GM18508 (cell line): ENCODE results near the gene PFDN6.

Source experiments
- ATAC-seq: cut with Tn5 transposase; IDR thresholded peaks from one replicate; pipeline ENCODE4 v1.9.1; 2021; ENCODE audit warnings: moderate number of reproducible peaks; ENCODE audit not compliant: insufficient read depth, unreplicated experiment

Gene PFDN6

DNA sequence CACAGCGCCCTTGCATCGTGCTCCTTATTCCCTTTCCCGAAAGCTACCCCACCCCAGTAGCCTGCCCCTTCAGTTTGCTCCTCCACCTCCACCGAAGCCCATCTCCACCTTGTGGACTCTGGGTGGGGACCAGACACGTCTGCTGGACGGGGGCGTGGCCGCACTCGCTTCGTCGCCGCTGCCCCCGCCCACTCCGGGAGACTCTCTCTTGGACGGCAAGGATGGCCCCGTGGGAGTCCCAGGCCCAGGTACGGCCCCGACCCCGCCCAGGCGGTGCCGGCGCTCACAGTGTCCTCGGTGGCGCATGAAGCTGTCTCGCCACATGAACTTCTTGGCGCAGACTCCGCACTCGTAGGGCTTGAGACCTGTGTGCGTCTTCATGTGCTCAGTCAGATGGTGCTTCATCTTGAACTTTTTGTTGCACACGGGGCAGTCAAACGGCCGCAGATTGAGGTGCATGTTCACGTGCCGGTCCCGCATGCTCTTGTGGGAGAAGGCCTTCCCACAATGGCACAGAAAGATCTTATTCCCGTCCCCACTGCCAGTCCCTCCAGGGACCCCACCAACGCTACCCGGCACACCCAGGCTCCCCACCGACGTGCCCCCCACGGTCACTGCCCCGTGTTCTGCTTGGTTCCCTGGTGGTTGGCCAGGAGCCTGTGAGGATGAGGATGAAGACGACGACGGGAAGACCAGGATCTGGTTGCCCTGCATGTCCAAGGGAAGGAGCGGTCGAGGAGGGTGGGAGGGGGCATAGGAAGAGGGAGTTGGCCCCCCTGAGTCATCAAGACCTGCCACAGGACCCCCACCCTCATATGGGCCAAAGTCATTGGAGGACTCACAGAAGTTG is 25.8 kb downstream of the PFDN6 start:
- ATAC-seq, result no peak

DNA sequence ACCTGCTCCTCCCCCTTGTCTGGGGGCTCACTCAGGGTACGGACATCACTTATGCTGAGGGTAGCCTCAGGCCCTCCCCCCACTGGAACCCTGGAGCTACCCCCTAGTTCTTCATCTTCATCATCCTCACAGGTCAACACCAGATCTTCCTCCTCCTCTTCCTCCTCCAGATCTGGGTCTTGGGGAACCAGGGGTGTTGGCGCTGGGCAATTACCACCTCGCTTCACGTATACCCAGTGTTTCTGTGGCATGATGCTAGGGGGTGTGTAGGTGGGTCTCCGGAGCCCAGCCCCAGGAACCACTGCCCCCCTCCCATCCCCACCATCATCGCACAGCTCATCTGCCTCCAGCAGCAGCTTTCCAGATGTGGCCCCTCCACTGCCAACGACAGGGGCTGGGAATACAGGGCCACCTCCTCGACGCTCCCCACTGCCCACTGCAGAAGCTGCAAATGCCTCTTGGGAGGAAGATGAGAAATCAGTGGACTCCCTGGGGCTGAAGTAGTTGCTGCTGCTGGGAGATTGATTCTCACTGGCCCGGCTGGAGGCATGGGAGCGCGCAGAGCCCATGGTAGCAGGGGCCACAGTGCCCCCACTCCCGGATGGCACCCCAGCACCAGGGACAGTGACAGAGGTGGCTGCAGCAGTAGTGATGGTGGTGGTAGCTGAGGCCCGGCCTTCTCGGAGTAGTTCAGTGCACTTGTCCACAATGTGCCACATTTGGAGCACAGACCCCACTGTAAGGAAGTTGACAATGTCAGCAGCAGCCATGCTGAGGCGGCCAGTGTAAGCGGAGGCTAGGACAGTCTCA is 26.6 kb downstream of the PFDN6 start:
- no peak for ATAC-seq

DNA sequence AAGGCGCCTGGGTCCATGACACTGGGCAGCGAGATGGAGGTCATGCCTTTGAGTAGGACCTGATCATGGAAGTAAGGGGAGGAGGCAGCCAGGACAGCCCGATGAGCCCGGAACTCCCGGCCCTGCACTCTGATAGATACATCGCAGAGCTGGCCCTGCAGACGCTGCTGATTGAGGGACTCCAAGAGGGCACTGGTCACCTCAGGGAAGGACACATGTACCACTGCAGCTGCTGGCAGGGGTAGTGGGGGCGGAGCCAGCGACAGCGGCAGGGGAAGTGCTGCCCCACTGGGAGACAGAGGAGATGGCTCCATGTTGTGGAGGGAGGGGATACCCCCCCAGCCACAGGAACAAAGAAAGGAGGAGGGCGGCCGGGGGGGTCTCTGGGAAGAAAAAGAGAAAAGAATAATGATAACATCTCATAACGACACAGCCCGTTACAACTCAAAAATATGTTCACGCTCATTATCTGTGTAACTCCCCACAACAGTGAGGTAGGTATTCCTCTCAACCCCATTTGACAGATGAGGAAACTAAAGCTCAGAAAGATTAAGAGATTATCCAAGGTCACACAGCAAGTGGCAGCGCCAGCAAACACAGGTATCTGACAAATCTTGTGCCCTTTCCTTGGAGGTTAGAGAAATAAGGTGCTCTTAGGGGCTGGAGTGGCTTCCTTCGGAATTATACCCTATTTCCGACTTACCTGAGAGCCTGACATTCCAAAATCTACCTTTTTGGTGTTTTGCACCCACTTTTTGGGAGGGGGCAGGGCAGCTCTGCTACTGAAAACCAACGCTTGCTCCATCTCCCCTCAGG is 27.4 kb downstream of the PFDN6 start:
- ATAC-seq, result no peak

DNA sequence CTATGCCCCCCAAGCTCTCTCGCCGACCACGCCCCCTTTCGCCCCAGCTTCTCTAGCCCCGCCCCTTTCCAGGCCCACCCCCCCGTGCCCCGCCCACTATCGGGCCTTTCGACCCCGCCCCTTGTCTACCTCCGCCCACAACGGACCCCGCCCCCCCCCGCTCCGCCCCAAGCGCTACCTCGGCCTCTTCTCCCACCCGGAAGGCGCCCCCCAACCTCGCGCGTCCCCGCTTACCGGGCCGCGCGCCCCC is 27.9 kb downstream of the PFDN6 start:
- no peak for ATAC-seq

DNA sequence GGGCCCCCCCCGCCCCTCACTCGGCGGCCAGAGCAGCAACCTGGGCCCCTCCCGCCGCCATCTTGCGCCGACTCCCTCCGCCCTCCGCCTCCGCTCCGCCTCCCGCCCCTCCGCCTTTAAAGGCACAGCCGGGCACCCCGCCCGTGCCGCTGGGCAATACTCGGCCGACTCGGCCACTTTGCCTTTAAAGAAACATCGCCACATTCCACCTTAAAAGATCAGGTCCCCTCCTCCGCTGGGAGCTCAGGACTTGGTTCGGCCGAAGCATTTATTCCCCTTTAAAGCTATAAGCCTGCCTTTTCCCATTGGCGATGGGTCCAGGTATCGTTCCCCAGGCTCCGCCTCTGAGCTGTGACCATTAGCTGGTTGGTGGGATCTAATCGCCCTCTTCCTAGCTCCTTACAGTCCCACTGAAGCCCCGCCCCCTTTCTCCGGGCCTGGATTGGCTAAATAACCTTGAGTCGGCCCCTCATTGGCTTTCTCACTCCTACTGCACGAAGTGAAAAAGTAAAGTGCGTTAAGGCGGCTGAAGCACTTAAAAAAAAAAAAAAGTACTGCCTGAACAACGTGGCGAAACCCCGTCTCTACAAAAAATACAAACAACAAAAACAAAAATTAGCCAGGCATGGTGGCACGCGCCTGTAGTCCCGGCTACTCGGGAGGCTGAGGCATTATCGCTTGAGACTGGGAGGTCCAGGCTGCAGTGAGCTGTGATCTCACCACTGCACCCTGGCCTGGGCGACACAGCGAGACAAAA is 28.4 kb downstream of the PFDN6 start, which contains the start of gene ZBTB22:
Gene ZBTB22 (minus strand): TSS at position 76 of the 757 bp plus-strand sequence. CDS start 828 bp downstream, outside the sequence.
- ATAC-seq, result peak; percentile 38

DNA sequence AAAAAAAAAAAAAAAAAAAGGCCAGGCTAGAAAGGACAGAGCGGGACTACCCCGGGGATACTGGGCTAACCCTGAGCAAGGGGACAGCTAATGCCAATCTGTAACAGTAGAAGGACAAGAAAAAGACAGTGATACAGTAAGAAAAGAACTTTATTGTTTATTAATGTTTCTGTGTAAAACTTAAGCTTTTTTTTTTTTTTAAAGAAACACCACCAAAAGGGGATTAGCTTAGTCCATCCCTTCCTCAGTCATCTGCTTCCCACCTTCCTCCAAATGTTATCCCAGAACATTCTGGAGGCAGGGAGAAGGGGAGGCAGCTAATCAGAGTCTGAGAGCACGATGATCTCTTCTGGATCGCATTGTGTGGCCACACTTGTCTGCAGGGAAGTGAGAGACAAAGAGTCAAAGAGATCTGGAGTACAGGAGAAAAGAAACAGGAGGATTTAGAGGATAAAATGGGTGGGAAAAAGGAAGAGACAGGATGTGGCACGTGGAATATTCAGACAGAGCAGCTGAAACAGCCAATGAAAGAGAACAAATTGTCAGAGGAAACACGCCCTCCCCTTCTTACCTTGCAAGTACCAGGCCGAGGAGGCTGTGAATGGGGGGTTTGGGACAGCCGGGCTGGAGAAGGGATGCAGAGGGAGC is 29.1 kb downstream of the PFDN6 start:
- ATAC-seq, result no peak

DNA sequence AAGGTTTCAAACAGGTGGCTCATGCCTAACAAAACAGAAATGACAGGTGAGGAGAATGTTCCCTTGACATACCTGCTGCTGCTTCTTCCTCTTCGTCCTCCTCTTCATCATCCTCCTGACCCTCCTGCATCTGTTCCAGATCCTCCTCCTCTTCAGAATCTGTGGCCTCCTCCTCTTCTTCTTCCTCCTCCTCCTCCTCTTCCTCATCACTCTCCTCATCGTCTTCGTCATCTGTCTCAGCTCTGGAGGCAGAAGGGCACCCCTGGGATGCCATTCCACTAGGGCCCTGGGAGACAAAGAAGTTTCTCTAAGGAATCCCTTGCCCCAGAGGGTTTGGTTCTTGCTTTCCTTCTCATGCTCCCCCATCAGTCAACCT is 30.5 kb downstream of the PFDN6 start:
- no peak for ATAC-seq

DNA sequence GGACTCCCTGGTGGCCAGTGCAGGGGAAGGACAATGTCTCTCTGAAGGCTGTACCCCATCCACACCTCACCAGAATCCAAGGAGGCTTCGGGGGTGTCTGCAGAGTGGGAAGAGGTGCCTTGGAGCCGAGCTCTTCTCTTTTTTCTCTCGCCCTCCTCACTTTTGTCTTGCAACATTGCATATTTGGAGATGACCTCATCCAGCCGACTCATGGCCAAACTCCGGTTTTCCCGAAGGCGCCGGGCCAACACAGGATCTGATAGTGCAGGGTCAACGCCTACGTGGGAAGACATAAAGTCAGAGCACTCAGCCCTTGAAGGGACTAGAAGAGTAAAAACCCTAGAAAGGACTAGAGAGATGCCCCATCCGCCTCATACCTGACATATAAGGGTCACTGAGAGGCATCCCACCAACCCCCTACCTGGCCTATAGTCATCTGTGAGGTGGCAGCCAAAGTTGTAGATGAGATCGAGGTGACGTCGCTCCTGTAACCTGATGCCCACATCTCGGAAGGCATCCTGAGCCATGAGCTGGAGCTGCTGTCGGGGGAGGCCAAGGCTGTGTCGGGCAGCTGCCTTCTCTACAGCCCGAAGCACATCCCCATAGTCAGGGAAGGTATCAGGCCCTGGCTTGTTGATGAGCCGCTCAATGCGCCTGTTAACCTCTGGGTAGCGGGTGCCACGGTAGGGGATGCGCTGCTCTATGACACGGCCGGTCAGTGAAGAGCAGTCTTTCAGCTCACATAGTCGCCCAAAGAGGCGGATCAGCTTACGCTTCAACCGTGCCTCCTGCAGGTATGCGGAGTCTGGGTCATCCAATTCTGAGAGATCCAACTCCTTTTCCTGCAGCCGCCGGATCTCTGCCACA is 31.1 kb downstream of the PFDN6 start:
- no peak for ATAC-seq

DNA sequence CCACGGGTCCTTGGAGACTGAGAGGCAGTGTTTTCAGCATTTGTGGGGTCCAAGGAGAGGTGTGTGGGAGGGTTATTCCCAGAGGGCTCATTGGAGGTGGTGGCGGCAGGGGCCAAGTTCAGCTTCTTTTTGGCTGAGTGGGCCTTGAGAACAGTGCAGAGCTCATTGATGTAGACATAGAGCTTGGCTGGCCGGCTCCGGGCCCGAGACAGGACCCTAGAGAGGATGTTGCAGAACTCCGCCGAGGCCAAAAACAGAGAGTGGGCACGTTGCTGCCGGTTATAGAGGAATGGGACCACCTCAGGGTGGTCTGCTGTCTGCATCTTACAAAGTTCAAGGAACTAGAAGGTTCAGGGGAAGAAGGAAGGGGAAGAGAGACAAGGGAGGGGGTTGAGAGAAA is 31.8 kb downstream of the PFDN6 start:
- no peak for ATAC-seq

DNA sequence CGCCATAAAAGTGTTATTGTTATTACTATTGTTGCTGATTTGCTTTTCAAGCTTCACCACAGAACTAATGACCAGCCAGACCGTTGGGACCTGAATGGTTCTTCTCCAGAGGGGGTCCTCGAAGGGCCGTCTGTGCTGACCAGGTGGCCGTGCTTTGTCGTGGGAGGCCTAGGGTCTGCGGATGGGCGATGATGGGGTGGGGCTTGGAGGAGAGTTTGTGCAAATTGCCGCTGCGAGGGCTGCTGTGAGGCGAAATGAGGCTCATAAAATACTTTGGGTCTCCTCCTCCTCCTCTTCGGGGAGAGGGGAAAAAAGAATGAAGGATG is 34.2 kb downstream of the PFDN6 start:
- no peak for ATAC-seq

DNA sequence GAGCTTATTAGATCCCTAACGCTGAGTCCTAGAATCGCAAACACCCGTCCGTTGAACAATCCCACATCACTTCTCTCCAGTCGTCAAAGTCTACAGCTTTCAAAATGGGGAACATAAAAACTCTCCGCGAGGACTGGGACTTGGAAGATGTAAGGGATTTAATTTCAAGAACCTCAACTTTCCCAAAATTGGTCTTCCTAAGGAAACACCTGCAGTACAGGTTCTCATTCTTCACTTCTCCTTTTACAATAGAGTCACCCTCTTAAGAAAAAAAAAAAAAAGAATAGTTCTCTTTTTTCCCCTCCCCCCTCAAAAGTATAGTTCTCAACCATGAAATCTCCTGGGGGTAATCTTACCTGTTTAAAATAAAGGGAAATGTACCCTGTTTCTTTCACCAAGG is 34.7 kb downstream of the PFDN6 start:
- ATAC-seq, result no peak

DNA sequence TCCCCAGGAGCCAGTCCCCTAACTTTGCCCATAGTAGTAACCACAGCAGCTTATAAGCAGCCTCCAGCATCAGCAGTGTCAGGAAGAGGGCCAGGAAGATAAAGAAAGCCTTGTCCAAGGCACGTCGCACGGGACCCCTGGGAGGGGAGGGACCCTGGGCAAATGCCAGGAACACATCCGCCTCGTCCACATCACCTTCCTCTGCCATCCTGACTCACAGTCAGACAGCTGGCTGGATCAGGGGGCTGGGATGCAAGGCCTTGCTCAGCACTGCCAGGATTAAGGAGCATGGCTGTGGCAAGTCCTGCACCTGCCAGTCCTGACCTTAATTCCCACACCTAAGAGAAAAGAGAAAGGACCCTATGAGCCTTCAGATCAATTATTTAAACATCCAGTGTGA is 39.7 kb downstream of the PFDN6 start:
- ATAC-seq, result no peak

DNA sequence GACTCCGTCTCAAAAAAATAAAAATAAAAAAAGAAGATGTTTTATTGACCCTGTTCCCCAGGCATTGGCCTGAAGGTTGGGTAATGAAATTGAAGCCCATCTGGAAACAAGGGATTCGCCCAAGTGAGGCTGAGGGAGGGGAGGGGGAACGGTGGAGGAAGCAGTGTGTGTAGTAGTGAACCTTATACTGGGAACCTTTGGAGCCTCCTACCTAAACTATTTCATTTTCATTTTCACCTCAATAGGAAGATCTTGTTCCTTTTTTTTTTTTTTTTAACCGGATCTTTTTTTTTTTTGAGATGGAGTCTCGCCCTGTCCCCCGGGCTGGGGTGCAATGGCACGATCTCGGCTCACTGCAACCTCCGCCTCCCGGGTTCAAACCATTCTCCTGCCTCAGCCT is 41.3 kb downstream of the PFDN6 start:
- no peak for ATAC-seq

DNA sequence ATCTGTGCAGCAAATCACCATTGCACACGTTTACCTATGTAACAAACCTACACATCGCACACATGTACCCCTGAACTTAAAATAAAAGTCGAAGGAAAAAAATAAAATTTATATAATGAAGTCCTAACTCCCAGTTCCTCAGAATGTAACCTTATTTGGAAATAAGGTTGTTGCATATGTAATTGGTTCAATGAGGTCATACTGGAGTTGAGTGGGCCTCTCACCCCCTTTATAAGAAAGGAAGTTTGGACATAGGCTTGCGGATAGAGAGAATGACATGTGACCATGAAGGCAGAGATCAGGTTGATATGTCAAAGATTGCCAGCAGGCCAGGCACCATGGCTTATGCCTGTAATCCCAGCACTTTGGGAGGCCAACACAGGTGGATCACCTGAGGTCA is 44.3 kb downstream of the PFDN6 start:
- no peak for ATAC-seq

DNA sequence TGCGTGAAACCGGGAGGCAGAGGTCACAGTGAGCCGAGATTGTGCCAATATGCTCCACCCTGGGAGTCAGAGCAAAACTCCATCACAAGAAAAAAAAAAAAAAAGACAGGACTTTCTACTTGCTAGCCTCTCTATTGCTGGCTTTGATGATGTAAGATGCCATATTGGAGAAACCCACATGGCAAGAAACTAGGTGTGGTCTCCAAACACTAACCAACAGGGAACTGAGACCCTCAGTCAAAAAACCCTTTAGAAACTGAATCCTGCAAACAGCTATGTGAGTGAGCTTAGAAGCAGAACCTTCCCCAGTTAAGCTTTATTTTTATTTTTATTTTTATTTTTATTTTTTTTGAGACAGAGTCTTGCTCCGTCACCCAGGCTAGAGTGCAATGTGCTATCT is 46.5 kb downstream of the PFDN6 start:
- no peak for ATAC-seq

DNA sequence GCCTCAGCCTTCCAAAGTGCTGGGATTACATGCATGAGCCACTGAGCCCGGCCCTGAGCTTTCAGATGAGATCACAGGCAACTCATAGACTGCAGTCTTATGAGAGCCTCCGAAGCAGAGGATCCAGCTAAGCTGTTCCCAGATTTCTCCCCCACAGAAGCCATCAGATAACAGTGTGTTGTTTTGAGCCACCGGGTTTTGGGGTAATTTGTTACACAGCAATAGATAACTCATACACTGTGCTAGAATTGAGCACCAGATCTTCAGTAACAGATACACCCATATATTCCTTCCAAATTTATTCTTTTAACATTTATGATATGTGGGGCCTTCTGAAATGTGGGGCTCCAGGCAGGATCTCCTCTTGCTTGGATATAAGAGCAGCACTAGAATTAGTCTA is 47.1 kb downstream of the PFDN6 start:
- ATAC-seq, result no peak

DNA sequence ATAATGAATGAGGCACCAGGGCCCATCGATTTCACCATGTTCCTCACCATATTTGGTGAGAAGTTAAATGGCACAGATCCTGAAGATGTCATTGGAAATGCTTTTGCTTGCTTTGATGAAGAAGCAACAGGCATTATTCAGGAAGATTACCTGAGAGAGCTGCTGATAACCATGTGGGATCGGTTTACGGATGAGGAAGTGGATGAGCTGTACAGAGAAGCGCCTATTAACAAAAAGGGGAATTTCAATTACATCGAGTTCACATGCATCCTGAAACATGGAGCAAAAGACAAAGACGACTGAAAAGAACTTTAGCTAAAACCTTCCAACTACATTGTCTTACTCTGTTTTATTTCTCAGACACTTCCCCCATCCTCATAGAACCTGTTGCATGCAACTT is 49.8 kb downstream of the PFDN6 start:
- ATAC-seq, result no peak
